K562 (cell line): ENCODE results near the gene TRIM10. TPM values are rescaled to one million over a fixed set of nuclear protein-coding genes. Genes with fewer than 3 reads are reported as not detected.
A peak's percentile ranks its signal among the peaks of the same experiment; 100 is the strongest.

Experiments used
- ATAC-seq: fragments of 200-7000 bp; cut with Tn5 transposase; 3 replicates; pipeline ENCODE4 v1.9.1; 2020; ENCODE audit warnings: moderate library complexity
- BruUV-seq: library from RNA; stranded (reverse); fragments of 400-500 nt; replicated peaks from 2 replicates; lab custom pipeline; 2021; lab: Mats Ljungman, UMichigan
- CTCF ChIA-PET: fragments of 300-600 bp; formaldehyde crosslinking; extraction: SDS; loops from one replicate; lab custom pipeline; 2021; ENCODE audit warnings: low intra/inter-chr PET ratio; lab: Yijun Ruan, JAX
- POLR2A ChIA-PET: fragments of 300-600, 350-650 bp; sonication (Branson Sonifier 250); formaldehyde crosslinking; extraction: SDS; loops from one replicate; lab custom pipeline; 2021; ENCODE audit warnings: antibody characterized with exemption, inconsistent platforms; lab: Yijun Ruan, JAX
- DNase-seq, 4 experiments: peaks; one replicate each; pipeline versions ENCODE4 v3.0.0 to v3.0.0-alpha.2; 2011 to 2018; ENCODE audit warnings: low spot score in 3 of 4, mixed read lengths in 3 of 4; ENCODE audit errors: extremely low read depth in 1 of 4
- FAIRE-seq: peaks from 2 replicates; lab custom pipeline; 2011; peaks lifted over from hg19 to GRCh38; lab: Jason Lieb, UNC
- H2AFZ ChIP-seq: 2 replicates; pipeline ENCODE4 v1.6.0; 2011; ENCODE audit warnings: low read depth, low read length, control low read depth, inconsistent platforms
- H3K27ac ChIP-seq: fragments of 200-600 bp; 3 replicates; pipeline ENCODE4 v1.8.0; 2011; ENCODE audit warnings: low read depth, mild to moderate bottlenecking, control low read depth, inconsistent platforms, low read length, moderate library complexity, mixed read lengths; ENCODE audit errors: extremely low read depth
- H3K27me3 ChIP-seq, 2 experiments: fragments of 300-600 bp in 1 of 2; 2 replicates in 1 of 2; 3 replicates in 1 of 2; pipeline versions ENCODE4 v1.6.0 to v1.8.0; 2011; ENCODE audit warnings: inconsistent platforms in 2 of 2, low read length in 2 of 2, mild to moderate bottlenecking in 1 of 2, mixed read lengths in 1 of 2, moderate library complexity in 1 of 2; ENCODE audit not compliant: control insufficient read depth in 2 of 2, insufficient read depth in 2 of 2
- H3K36me3 ChIP-seq: fragments of 300-600 bp; 3 replicates; pipeline ENCODE4 v1.8.0; 2011; ENCODE audit warnings: mild to moderate bottlenecking, low read length, inconsistent platforms; ENCODE audit not compliant: control insufficient read depth, insufficient read depth
- H3K4me1 ChIP-seq, 2 experiments: fragments of 200-600 bp in 1 of 2; replicated peaks in 1 of 2; 2 replicates in 1 of 2; 3 replicates in 1 of 2; pipeline versions ENCODE4 v1.5.1 to v1.8.0; 2011; ENCODE audit warnings: inconsistent platforms in 2 of 2, low read length in 2 of 2, mild to moderate bottlenecking in 1 of 2, mixed read lengths in 1 of 2, moderate library complexity in 1 of 2; ENCODE audit not compliant: control insufficient read depth in 2 of 2, insufficient read depth in 2 of 2
- H3K4me2 ChIP-seq: 2 replicates; pipeline ENCODE4 v1.6.1; 2011; ENCODE audit warnings: low read length, control low read depth, inconsistent platforms, mixed read lengths; ENCODE audit not compliant: insufficient read depth
- H3K4me3 ChIP-seq: fragments of 200-600 bp; sonication (generic), shearing (Covaris generic); 2 replicates; pipeline ENCODE4 v1.5.1; 2016; ENCODE audit warnings: control low read depth, inconsistent platforms
- H3K79me2 ChIP-seq: fragments of 200-600 bp; 3 replicates; pipeline ENCODE4 v1.8.0; 2011; ENCODE audit warnings: low read length, inconsistent platforms; ENCODE audit not compliant: control insufficient read depth, insufficient read depth
- H3K9ac ChIP-seq, 2 experiments: 2 replicates each; pipeline versions ENCODE4 v1.6.0 to v1.6.1; 2011; ENCODE audit warnings: low read depth in 2 of 2, low read length in 2 of 2, control low read depth in 1 of 2, inconsistent platforms in 1 of 2, mild to moderate bottlenecking in 1 of 2, mixed read lengths in 1 of 2; ENCODE audit not compliant: insufficient read depth in 1 of 2
- H3K9me1 ChIP-seq: one replicate; pipeline ENCODE4 v1.6.0; 2011; ENCODE audit warnings: inconsistent platforms, mild to moderate bottlenecking, low read length, moderate library complexity; ENCODE audit not compliant: control insufficient read depth, insufficient read depth
- H3K9me3 ChIP-seq: replicated peaks from 2 replicates; pipeline ENCODE4 v1.5.1; 2011; ENCODE audit warnings: low read depth, low read length, inconsistent platforms; ENCODE audit not compliant: control insufficient read depth, insufficient read depth
- H4K20me1 ChIP-seq: replicated peaks from 2 replicates; pipeline ENCODE4 v1.6.1; 2011; ENCODE audit warnings: low read length, inconsistent platforms, mixed read lengths; ENCODE audit not compliant: control insufficient read depth, insufficient read depth
- CREM ChIP-seq: IDR thresholded peaks from 2 replicates; pipeline ENCODE4 v1.6.1; 2014; ENCODE audit warnings: antibody characterized with exemption, low read depth
- FOXK1 ChIP-seq: sonication (generic); formaldehyde crosslinking; IDR thresholded peaks from 2 replicates; pipeline ENCODE4 v1.8.0; 2022; ENCODE audit warnings: missing genetic modification reagents, mild to moderate bottlenecking, borderline replicate concordance
- HNRNPUL1 ChIP-seq: fragments of 200-400 bp; formaldehyde crosslinking; IDR thresholded peaks from 2 replicates; pipeline ENCODE4 v1.6.1; 2017; ENCODE audit warnings: low read length
- HOXB6 ChIP-seq: fragments of 250-450 bp; sonication (Bioruptor Pico); IDR thresholded peaks from 2 replicates; pipeline ENCODE4 v1.5.1; 2022; ENCODE audit warnings: mild to moderate bottlenecking, borderline replicate concordance
- MEIS2 ChIP-seq: fragments of 450-650 bp; IDR thresholded peaks from 2 replicates; pipeline ENCODE4 v1.6.1; 2014; ENCODE audit warnings: mild to moderate bottlenecking; ENCODE audit not compliant: partially characterized antibody
- OTX1 ChIP-seq: fragments of 450-650 bp; formaldehyde crosslinking; IDR thresholded peaks from 2 replicates; pipeline ENCODE4 v1.4.0; 2022; ENCODE audit warnings: mild to moderate bottlenecking
- SIX5 ChIP-seq, 2 experiments: IDR thresholded peaks; 2 replicates each; pipeline ENCODE4 v1.6.1; 2011; ENCODE audit warnings: low read length in 2 of 2, borderline replicate concordance in 1 of 2, low read depth in 1 of 2, mild to moderate bottlenecking in 1 of 2, moderate library complexity in 1 of 2; ENCODE audit not compliant: insufficient read depth in 1 of 2
- YY1 ChIP-seq, 3 experiments: IDR thresholded peaks; 2 replicates each; pipeline ENCODE4 v1.6.1; 2011; ENCODE audit warnings: low read length in 2 of 3, mild to moderate bottlenecking in 2 of 3, moderate library complexity in 2 of 3, borderline replicate concordance in 1 of 3, control low read depth in 1 of 3, low read depth in 1 of 3; ENCODE audit not compliant: insufficient read depth in 3 of 3, insufficient replicate concordance in 2 of 3, control insufficient read depth in 1 of 3, insufficient read length in 1 of 3; ENCODE audit errors: extremely low read depth in 1 of 3
- WGBS: fragments of 100-300 bp; shearing (Covaris generic); methylation state at CpG from one replicate; pipeline ENCODE4 v1.1.6; 2016; ENCODE audit warnings: low coverage, mixed read lengths; ENCODE audit not compliant: insufficient coverage; ENCODE audit errors: missing lambda C conversion rate; 5-methylcytosine and 5-hydroxymethylcytosine counted together
- in situ Hi-C: fragments of 300-500 bp; cut with MboI; formaldehyde crosslinking; loops from 4 replicates; pipeline ENCODE4 v1.15.0; 2018; ENCODE audit warnings: inconsistent platforms, mixed read lengths
- intact Hi-C: fragments of 100-400 bp; cut with micrococcal nuclease; formaldehyde crosslinking; loops from 2 replicates; pipeline ENCODE4 v1.14.2; 2022
- polyA plus RNA-seq, 8 experiments: library from polyadenylated mRNA; depleted of rRNA in 4 of 8; stranded (reverse) in 5 of 8; unstranded in 3 of 8; fragments of >200 nt; fragmentation: Nextera tagmentation in 2 of 8; fragmentation: Illumina TruSeq in 1 of 8; extraction: Ambion mirVana in 2 of 8; extraction: Trizol in 1 of 8; gene quantifications; 2 replicates each; pipeline versions ENCODE4 v1.2.1 to v1.2.3, GENCODE V29; 2011 to 2014; ENCODE audit warnings: inconsistent platforms in 1 of 8, missing spikeins in 1 of 8
- total RNA-seq, 7 experiments: library from RNA; depleted of rRNA in 6 of 7; stranded (reverse); fragments of >200 nt in 6 of 7; fragmentation: Illumina TruSeq in 2 of 7; extraction: Trizol in 2 of 7; gene quantifications; 2 replicates each; pipeline versions ENCODE4 v1.2.1 to v1.2.3, GENCODE V29; 2011 to 2021; ENCODE audit warnings: low replicate concordance in 1 of 7
- TF ChIP-seq, protein P1 (sequence below): fragments of 250-450 bp; sonication (Bioruptor Pico); IDR thresholded peaks from 2 replicates; pipeline ENCODE4 v1.4.0; 2020
- TF ChIP-seq, protein P2 (sequence below): fragments of 200-800 bp; sonication (Bioruptor generic); IDR thresholded peaks from 2 replicates; pipeline ENCODE4 v1.6.1; 2017; ENCODE audit warnings: missing genetic modification characterization, missing compliant biosample characterization
- TF ChIP-seq, protein P3 (sequence below): IDR thresholded peaks from 2 replicates; pipeline ENCODE4 v1.6.1; 2011; ENCODE audit warnings: borderline replicate concordance, low read depth, mild to moderate bottlenecking, moderate library complexity, low read length; ENCODE audit not compliant: insufficient read depth, poor library complexity, severe bottlenecking

Gene TRIM10
- total and polyA plus RNA-seq, 9 of the 15 experiments (the other 6 are each of a cell fraction or from before 2014, with no cell fraction given) = 0.15 to 0.90 (median 0.36) TPM

DNA sequence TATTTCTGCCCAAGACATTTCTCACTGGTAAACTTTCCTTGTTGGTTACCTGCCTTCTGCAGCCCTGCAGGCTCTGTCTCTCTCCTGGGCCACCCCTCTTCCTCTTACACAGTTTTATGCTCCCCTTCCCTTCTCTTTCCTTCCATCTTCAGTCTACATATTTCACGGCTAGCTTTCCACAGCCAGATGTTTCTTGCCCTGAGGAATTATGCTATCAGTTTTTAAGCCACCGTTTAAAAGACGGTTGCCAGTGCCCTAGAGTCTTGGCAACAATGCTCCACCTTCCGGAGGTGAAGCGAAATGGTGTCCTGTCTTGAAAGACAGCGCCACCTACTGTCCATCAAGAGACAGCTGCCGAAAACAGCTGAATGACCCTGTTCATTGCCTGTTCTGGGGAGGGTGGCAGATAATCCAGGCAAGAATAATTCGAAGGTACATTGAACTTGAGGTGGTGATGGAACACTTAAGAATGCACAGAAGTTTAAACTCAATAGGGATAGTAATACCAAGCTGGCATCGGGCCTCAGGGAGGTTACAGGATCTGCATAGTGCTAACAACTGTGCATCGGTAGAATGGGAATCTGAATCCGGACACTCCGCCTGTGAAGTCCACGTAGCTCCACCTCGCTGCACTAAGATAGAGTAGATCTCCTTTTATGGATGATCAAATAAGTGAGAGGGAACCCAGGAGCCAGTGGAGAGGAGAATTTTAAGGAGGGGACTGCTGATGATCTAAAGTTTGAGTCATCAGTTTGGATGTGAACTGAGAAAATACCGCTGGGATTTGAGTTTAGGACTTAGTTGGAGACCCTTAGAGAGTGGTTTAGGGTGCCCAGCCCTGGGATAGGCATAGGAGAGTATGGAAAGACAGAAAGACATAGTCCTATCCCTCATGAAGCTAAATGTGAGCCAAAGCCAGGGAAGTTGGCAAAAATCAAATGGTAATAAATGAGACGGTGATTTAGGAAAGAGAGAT, 29.8 kb downstream of the TRIM10 start:
- no peaks in the 10 kb centered on the region for H3K9me3 ChIP-seq
- in situ Hi-C loops (no loop called here), intact Hi-C loops (loop anchor here (1.0 to 2.0 kb wide), 3 partner anchors 28 to 282 kb away; no protein-coding TSS in a partner anchor)
- H3K9ac ChIP-seq = no peak overlapping the region
- H3K9me1 ChIP-seq = no peaks in the 10 kb centered on the region
- ATAC-seq (peak; percentile 97), FAIRE-seq (peak; percentile 99), DNase-seq (peak; percentile 81 to 89 (median 86))
- no peaks in the 10 kb centered on the region for H3K36me3 ChIP-seq
- H3K79me2 ChIP-seq = no peaks in the 10 kb centered on the region
- CTCF ChIA-PET = interaction anchor here (0.6 to 4.4 kb wide), 9 partner anchors 13 to 322 kb away, joined by 3 to 66 read pairs (median 4); no protein-coding TSS in a partner anchor
- H3K4me2 ChIP-seq = no peak overlapping the region
- H2AFZ ChIP-seq = peak overlapping the region; percentile 77
- no TSS peak for BruUV-seq
- POLR2A ChIA-PET = interaction anchor here (1.0 to 1.5 kb wide), 3 partner anchors 29 to 393 kb away, joined by 3 to 5 read pairs (median 3); no protein-coding TSS in a partner anchor
- no peaks in the 10 kb centered on the region for H4K20me1 ChIP-seq
- no peak overlapping the region for H3K27ac ChIP-seq
- peaks cover 4 to 8% of the 10 kb centered on the region in 2 experiments; a peak in 4 of 5 replicates for H3K4me1 ChIP-seq
- no peak overlapping the region for H3K4me3 ChIP-seq
- peaks cover 8 to 30% of the 10 kb centered on the region in 2 experiments; a peak in 3 of 5 replicates for H3K27me3 ChIP-seq
- WGBS = 14% methylated on average over 16 of the region's 16 CpGs
- TF ChIP-seq, protein P1, sequence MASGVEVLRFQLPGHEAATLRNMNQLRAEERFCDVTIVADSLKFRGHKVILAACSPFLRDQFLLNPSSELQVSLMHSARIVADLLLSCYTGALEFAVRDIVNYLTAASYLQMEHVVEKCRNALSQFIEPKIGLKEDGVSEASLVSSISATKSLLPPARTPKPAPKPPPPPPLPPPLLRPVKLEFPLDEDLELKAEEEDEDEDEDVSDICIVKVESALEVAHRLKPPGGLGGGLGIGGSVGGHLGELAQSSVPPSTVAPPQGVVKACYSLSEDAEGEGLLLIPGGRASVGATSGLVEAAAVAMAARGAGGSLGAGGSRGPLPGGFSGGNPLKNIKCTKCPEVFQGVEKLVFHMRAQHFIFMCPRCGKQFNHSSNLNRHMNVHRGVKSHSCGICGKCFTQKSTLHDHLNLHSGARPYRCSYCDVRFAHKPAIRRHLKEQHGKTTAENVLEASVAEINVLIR (CRISPR knock-in tag) = no peak
- TF ChIP-seq YY1 (IDR thresholded peaks at IDR 0.05; ENCODE audit: borderline replicate concordance in 1 of 3, control insufficient read depth in 1 of 3, extremely low read depth in 1 of 3, insufficient read depth in 3 of 3, insufficient read length in 1 of 3, insufficient replicate concordance in 2 of 3, low read depth in 1 of 3, low read length in 2 of 3) = peak in 1 of 3 experiments; percentile 65
- TF ChIP-seq, protein P2, sequence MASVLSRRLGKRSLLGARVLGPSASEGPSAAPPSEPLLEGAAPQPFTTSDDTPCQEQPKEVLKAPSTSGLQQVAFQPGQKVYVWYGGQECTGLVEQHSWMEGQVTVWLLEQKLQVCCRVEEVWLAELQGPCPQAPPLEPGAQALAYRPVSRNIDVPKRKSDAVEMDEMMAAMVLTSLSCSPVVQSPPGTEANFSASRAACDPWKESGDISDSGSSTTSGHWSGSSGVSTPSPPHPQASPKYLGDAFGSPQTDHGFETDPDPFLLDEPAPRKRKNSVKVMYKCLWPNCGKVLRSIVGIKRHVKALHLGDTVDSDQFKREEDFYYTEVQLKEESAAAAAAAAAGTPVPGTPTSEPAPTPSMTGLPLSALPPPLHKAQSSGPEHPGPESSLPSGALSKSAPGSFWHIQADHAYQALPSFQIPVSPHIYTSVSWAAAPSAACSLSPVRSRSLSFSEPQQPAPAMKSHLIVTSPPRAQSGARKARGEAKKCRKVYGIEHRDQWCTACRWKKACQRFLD = no peak
- no peak for TF ChIP-seq HNRNPUL1
- peak; percentile 47 for TF ChIP-seq MEIS2
- TF ChIP-seq, protein P3, sequence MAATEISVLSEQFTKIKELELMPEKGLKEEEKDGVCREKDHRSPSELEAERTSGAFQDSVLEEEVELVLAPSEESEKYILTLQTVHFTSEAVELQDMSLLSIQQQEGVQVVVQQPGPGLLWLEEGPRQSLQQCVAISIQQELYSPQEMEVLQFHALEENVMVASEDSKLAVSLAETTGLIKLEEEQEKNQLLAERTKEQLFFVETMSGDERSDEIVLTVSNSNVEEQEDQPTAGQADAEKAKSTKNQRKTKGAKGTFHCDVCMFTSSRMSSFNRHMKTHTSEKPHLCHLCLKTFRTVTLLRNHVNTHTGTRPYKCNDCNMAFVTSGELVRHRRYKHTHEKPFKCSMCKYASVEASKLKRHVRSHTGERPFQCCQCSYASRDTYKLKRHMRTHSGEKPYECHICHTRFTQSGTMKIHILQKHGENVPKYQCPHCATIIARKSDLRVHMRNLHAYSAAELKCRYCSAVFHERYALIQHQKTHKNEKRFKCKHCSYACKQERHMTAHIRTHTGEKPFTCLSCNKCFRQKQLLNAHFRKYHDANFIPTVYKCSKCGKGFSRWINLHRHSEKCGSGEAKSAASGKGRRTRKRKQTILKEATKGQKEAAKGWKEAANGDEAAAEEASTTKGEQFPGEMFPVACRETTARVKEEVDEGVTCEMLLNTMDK = peak; percentile 90
- TF ChIP-seq HOXB6 (CRISPR knock-in tag) = no peak
- 0 out of 2 replicates have a peak, but pooled peaks have one; percentile 56 for TF ChIP-seq OTX1 (CRISPR knock-in tag)
- TF ChIP-seq FOXK1 (CRISPR knock-in tag) = peak; percentile 72; the same call in 1 of the 2 replicates
- 0 out of 2 replicates have a peak, but pooled peaks have one; percentile 50 for TF ChIP-seq CREM
- TF ChIP-seq SIX5 (IDR thresholded peaks at IDR 0.05; ENCODE audit: borderline replicate concordance in 1 of 2, insufficient read depth in 1 of 2, low read depth in 1 of 2, low read length in 2 of 2) = no peak
